ENCODE data around the gene POR. TPM values are rescaled to one million over a fixed set of nuclear protein-coding genes. Genes with fewer than 3 reads are reported as not detected.
"Not testable (repeated sequence)": the region's sequence is repeated elsewhere in the genome, so short reads cannot be mapped to it uniquely, and the experiment has no call there.

The POR gene
- total and polyA plus RNA-seq, 11 donors = 38.3 to 202 (median 80.0) TPM

GRCh38 chr7:76023002-76023401, 108.0 kb downstream of the POR start:
- H3K27me3 ChIP-seq = no peaks in the 10 kb centered on the region
- TF ChIP-seq POLR2A (IDR thresholded peaks at IDR 0.05) (no peak), CTCF (IDR thresholded peaks at IDR 0.05) (no peak)
- ATAC-seq (peak in 2 of 4 donors; percentile 73 to 78), DNase-seq (peak in 2 of 5 donors; percentile 30 to 31)
- WGBS, 4 donors = 42 to 64% (median 44%) methylated on average over 4 of the region's 4 CpGs
- peaks cover 0 to 27% (median 3%) of the 10 kb centered on the region in 12 donors for H3K4me1 ChIP-seq
- H3K36me3 ChIP-seq = peaks cover 0 to 35% (median 22%) of the 10 kb centered on the region in 9 donors
- H3K9me3 ChIP-seq = no peaks in the 10 kb centered on the region
- peak overlapping the region in 1 of 12 donors; percentile 10 for H3K4me3 ChIP-seq
- intact Hi-C loops (cut with DNase I) = loop anchor here in 2 of 10 donors (10.0 kb wide), 2 partner anchors 238 to 258 kb away; no protein-coding TSS in a partner anchor
- no peak overlapping the region for H3K27ac ChIP-seq

DNA sequence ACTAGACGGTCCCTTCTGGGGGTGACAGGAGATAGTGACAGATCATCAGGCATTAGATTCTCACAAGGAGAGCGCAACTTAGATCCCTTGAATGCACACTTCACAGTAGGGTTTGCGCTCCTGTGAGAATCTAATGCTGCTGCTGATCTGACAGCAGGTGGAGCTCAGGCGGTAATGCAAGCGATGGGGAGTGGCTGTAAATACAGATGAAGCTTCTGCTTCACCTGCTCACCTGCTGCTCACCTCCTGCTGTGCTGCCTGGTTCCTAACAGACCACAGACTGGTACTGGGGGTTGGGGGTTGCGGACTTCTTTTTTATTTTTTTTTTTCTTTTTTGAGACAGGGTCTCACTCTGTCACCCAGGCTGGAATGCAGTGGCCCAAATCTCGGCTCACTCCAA, 114.7 kb downstream of the POR start:
- intact Hi-C loops (cut with DNase I) = loop anchor here in 3 of 10 donors (10.0 kb wide), 3 partner anchors 105 to 265 kb away; no protein-coding TSS in a partner anchor
- 91 to 98% (median 96%) methylated on average over 7 of the region's 7 CpGs for WGBS, 4 donors
- ATAC-seq, H3K27ac ChIP-seq, H3K4me1 ChIP-seq, H3K4me3 ChIP-seq, H3K27me3 ChIP-seq, H3K9me3 ChIP-seq, DNase-seq: not testable (repeated sequence)
- H3K36me3 ChIP-seq = peaks cover 0 to 28% (median 11%) of the 10 kb centered on the region in 9 donors

- H3K27me3 ChIP-seq = no peaks in the 10 kb centered on the region
- H3K4me1 ChIP-seq = peaks cover 0 to under 1% (median 0%) of the 10 kb centered on the region in 12 donors
- no peak for TF ChIP-seq CTCF (IDR thresholded peaks at IDR 0.05)
- no peak for TF ChIP-seq POLR2A (IDR thresholded peaks at IDR 0.05)
- WGBS, 4 donors = 85 to 100% (median 92%) methylated on average over 1 of the region's 1 CpG
- H3K9me3 ChIP-seq = no peaks in the 10 kb centered on the region
- ATAC-seq (no peak), DNase-seq (no peak)
- H3K27ac ChIP-seq = no peak overlapping the region
- intact Hi-C loops (cut with DNase I) = loop anchor here in 1 of 10 donors (10.0 kb wide), 1 partner anchor 103 kb away; no protein-coding TSS in a partner anchor
- no peak overlapping the region for H3K4me3 ChIP-seq
- peaks cover 0 to 16% (median 6%) of the 10 kb centered on the region in 9 donors for H3K36me3 ChIP-seq
Measured at GRCh38 chr7:76031964-76032363, 117.0 kb downstream of the POR start.

Small RNAs within 50 kb of the gene (microRNA-seq; reads per million reads assigned to microRNA genes)
- gene MIR4651 = 0 to 0.77 (median 0.33) reads per million in 4 donors

Other genes with a start within 250 kb of the POR start
- gene HIP1, start 176.2 kb upstream of the POR start, total RNA-seq = 10 to 100 TPM; 13.4 to 36.4 (median 26.1) TPM
- gene HIP1, start 176.2 kb upstream of the POR start, polyA plus RNA-seq = 10 to 100 TPM in 1 of 2 donors, 1 to 10 TPM in 1; 5.9 to 10.2 TPM
- gene CCL26, start 142.9 kb upstream of the POR start, total RNA-seq = under 1 TPM in 2 of 9 donors, not detected in 7; 0.75 to 0.77 TPM
- gene CCL26, start 142.9 kb upstream of the POR start, polyA plus RNA-seq = under 1 TPM; 0.53 to 0.94 TPM
- under 1 TPM in 2 of 9 donors, not detected in 7; 0.60 to 0.77 TPM for gene CCL24, start 101.3 kb upstream of the POR start, total RNA-seq
- gene CCL24, start 101.3 kb upstream of the POR start, polyA plus RNA-seq = under 1 TPM in 1 of 2 donors, not detected in 1; 0.18 TPM
- 10 to 100 TPM; 23.6 to 44.1 (median 32.5) TPM for gene RHBDD2, start 36.1 kb upstream of the POR start, total RNA-seq
- gene RHBDD2, start 36.1 kb upstream of the POR start, polyA plus RNA-seq = 10 to 100 TPM; 27.6 to 43.4 TPM
- gene TMEM120A, start 79.4 kb downstream of the POR start, total RNA-seq = 100 to 1,000 TPM in 7 of 9 donors, 10 to 100 TPM in 2; 63.8 to 181 (median 125) TPM
- gene TMEM120A, start 79.4 kb downstream of the POR start, polyA plus RNA-seq = 100 to 1,000 TPM; 138 to 152 TPM
- gene STYXL1, start 132.8 kb downstream of the POR start, total RNA-seq = 10 to 100 TPM in 8 of 9 donors, 1 to 10 TPM in 1; 7.9 to 26.8 (median 16.1) TPM
- gene STYXL1, start 132.8 kb downstream of the POR start, polyA plus RNA-seq = 10 to 100 TPM; 43.1 to 44.3 TPM
- gene MDH2, start 133.0 kb downstream of the POR start, total RNA-seq = 100 to 1,000 TPM; 303 to 591 (median 409) TPM
- gene MDH2, start 133.0 kb downstream of the POR start, polyA plus RNA-seq = 100 to 1,000 TPM; 140 to 251 TPM

Measured in heart left ventricle (tissue), 16 donors.